Endodermal cell (in vitro differentiated cells): ENCODE data around the gene CDH23. TPM values are rescaled to one million over a fixed set of nuclear protein-coding genes. Genes with fewer than 3 reads are reported as not detected.

ENCODE experiments used
- DNase-seq: peaks from one replicate; pipeline ENCODE4 v3.0.0-alpha.2; 2017
- H3K27ac ChIP-seq: 2 replicates; pipeline ENCODE4 v1.5.1; 2013; ENCODE audit warnings: mild to moderate bottlenecking, low read depth, low read length, moderate library complexity
- H3K27me3 ChIP-seq: 2 replicates; pipeline ENCODE4 v1.6.1; 2013; ENCODE audit warnings: mild to moderate bottlenecking, low read length, moderate library complexity; ENCODE audit not compliant: insufficient read depth, control insufficient read depth, poor library complexity, severe bottlenecking
- H3K36me3 ChIP-seq: 2 replicates; pipeline ENCODE4 v1.7.0; 2013; ENCODE audit warnings: mild to moderate bottlenecking, low read length, moderate library complexity; ENCODE audit not compliant: control insufficient read depth, insufficient read depth
- H3K4me1 ChIP-seq: one replicate; pipeline ENCODE4 v1.7.0; 2013; ENCODE audit warnings: low read length; ENCODE audit not compliant: control insufficient read depth, insufficient read depth
- H3K4me3 ChIP-seq: 2 replicates; pipeline ENCODE4 v1.5.1; 2013; ENCODE audit warnings: mild to moderate bottlenecking, low read length, moderate library complexity
- H3K9ac ChIP-seq: 2 replicates; pipeline ENCODE4 v1.6.1; 2013; ENCODE audit warnings: mild to moderate bottlenecking, low read length, moderate library complexity; ENCODE audit not compliant: poor library complexity, severe bottlenecking; ENCODE audit errors: extremely low read depth
- H3K9me3 ChIP-seq: 2 replicates; pipeline ENCODE4 v1.6.1; 2013; ENCODE audit warnings: mild to moderate bottlenecking, low read length, moderate library complexity; ENCODE audit not compliant: control insufficient read depth
- H3K27ac Mint-ChIP-seq: 2 replicates; pipeline ENCODE4 v1.8.0; 2020; ENCODE audit warnings: mixed read lengths
- H3K27me3 Mint-ChIP-seq: 2 replicates; pipeline ENCODE4 v1.8.0; 2021; ENCODE audit warnings: mild to moderate bottlenecking, mixed read lengths; ENCODE audit not compliant: insufficient read depth
- H3K36me3 Mint-ChIP-seq: 2 replicates; pipeline ENCODE4 v1.8.0; 2020; ENCODE audit warnings: low read depth, mixed read lengths
- H3K4me1 Mint-ChIP-seq: 2 replicates; pipeline ENCODE4 v1.8.0; 2020; ENCODE audit warnings: mixed read lengths
- H3K4me3 Mint-ChIP-seq: 2 replicates; pipeline ENCODE4 v1.8.0; 2020; ENCODE audit warnings: mild to moderate bottlenecking, moderate library complexity, mixed read lengths
- H3K9me3 Mint-ChIP-seq: 2 replicates; pipeline ENCODE4 v1.8.0; 2020; ENCODE audit warnings: mild to moderate bottlenecking, mixed read lengths
- WGBS, 2 experiments: methylation state at CpG; one replicate each; pipeline versions ENCODE4 v1.1.5 to v1.1.7; 2013; ENCODE audit warnings: missing lambda C conversion rate in 2 of 2, mixed read lengths in 1 of 2; ENCODE audit not compliant: insufficient coverage in 1 of 2, insufficient read length in 1 of 2; 5-methylcytosine and 5-hydroxymethylcytosine counted together
- total RNA-seq, 2 donors: library from RNA; stranded (reverse); fragmentation: NEBNext Ultra II Directional in 1 of 2; extraction: Animal tissue kit (Norgen Biotek cat#: 25700) in 1 of 2; gene quantifications; 2 replicates in 1 of 2; 3 replicates in 1 of 2; pipeline ENCODE4 v1.2.1, GENCODE V29; 2021
- TF ChIP-seq, protein P1 (sequence below): fragments of 200-600 bp; sonication (generic); conservative IDR thresholded peaks from 2 replicates; pipeline ENCODE4 v1.5.0; 2021; ENCODE audit warnings: antibody characterized with exemption, mild to moderate bottlenecking

The CDH23 gene
- total RNA-seq, 2 donors from 2014 or later, result 2.1 to 4.2 TPM

DNA sequence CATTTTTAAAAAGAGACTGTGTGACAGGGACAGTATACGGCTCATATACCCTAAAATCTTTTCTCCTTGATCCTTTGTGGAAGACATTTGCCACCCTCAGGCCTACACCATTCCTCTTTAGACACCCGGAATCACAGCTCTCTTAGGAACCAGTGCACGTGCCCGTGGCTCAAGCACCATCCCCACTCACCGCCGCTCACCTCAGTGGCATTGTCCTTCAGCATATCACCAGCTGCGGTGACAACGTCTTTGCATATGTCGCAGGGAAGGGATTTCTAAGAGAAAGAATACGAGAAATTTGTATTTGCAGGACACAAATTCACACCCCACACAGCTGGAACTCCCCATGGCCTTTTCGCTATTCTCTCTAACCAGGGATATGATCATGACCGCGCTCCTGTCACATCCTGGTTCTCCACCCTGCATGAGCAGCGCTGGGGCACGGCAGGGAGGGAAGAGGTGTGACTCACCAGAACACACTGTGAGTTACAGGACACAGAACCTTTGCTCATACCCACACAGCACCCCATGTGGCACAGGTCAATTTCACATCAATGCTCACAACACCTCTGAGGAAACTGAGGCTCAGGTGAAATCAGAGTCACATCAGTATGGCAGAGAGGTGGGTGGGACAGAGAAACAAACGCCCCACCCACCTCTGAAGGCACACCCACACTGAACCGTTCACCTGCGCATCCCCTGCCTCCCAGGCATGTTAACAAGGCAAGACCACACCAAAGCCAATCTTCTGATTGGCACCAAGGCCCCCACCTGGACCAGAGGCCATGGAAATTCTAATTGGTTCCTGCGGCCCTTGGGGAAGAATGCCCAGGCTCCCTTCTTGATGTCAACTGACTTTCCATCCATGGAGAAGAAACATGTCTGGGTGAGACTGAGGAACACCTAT lies 435.2 kb downstream of the CDH23 start:
- Histone ChIP-seq H3K27me3 (no peaks in the 10 kb centered on the region), H3K36me3 (peaks cover 60% of the 10 kb centered on the region), H3K4me1 (no peaks in the 10 kb centered on the region), H3K9ac (no peak overlapping the region), H3K4me3 (no peak overlapping the region), H3K27ac (no peak overlapping the region), H3K9me3 (no peaks in the 10 kb centered on the region)
- no peaks in the 10 kb centered on the region for H3K9me3 Mint-ChIP-seq
- no peaks in the 10 kb centered on the region for H3K27me3 Mint-ChIP-seq
- H3K4me3 Mint-ChIP-seq, result no peak overlapping the region
- peak overlapping the region; percentile 55 for H3K27ac Mint-ChIP-seq
- 90 to 91% methylated on average over 13 to 19 of the region's 19 CpGs for WGBS, 2 experiments
- peaks cover 11% of the 10 kb centered on the region for H3K4me1 Mint-ChIP-seq
- H3K36me3 Mint-ChIP-seq, result peaks cover 55% of the 10 kb centered on the region
- TF ChIP-seq, protein P1, sequence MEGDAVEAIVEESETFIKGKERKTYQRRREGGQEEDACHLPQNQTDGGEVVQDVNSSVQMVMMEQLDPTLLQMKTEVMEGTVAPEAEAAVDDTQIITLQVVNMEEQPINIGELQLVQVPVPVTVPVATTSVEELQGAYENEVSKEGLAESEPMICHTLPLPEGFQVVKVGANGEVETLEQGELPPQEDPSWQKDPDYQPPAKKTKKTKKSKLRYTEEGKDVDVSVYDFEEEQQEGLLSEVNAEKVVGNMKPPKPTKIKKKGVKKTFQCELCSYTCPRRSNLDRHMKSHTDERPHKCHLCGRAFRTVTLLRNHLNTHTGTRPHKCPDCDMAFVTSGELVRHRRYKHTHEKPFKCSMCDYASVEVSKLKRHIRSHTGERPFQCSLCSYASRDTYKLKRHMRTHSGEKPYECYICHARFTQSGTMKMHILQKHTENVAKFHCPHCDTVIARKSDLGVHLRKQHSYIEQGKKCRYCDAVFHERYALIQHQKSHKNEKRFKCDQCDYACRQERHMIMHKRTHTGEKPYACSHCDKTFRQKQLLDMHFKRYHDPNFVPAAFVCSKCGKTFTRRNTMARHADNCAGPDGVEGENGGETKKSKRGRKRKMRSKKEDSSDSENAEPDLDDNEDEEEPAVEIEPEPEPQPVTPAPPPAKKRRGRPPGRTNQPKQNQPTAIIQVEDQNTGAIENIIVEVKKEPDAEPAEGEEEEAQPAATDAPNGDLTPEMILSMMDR, result no peak
- no peak for DNase-seq

DNA sequence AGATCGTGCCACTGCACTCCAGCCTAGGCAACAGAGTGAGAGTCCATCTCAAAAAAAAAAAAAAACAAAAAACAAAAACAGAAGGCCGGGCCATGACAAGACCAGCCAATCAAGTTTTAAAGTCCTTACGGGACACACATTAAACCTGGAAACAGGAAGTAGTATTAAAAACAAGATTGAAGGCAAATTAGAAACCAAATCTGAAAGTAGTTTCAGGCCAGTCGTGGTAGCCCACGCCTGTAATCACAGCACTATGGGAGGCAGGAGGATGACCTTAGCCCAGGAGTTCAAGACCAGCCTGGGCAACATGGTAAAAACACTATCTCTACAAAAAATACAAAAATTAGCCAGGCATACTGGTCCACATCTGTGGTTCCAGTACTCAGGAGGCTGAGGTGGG lies 436.2 kb downstream of the CDH23 start:
- TF ChIP-seq, protein P1, result no peak
- DNase-seq, result no peak
- no peak overlapping the region for H3K9ac ChIP-seq
- peaks cover 21% of the 10 kb centered on the region for H3K4me1 Mint-ChIP-seq
- H3K9me3 ChIP-seq, result no peaks in the 10 kb centered on the region
- peaks cover 5% of the 10 kb centered on the region for H3K4me1 ChIP-seq
- peaks cover 50% of the 10 kb centered on the region for H3K36me3 Mint-ChIP-seq
- H3K4me3 Mint-ChIP-seq, result no peak overlapping the region
- H3K27ac Mint-ChIP-seq, result no peak overlapping the region
- no peaks in the 10 kb centered on the region for H3K9me3 Mint-ChIP-seq
- H3K27me3 Mint-ChIP-seq, result no peaks in the 10 kb centered on the region
- no peak overlapping the region for H3K4me3 ChIP-seq
- 93 to 100% methylated on average over 3 to 5 of the region's 5 CpGs for WGBS, 2 experiments
- peaks cover 58% of the 10 kb centered on the region for H3K36me3 ChIP-seq
- no peak overlapping the region for H3K27ac ChIP-seq
- H3K27me3 ChIP-seq, result no peaks in the 10 kb centered on the region

DNA sequence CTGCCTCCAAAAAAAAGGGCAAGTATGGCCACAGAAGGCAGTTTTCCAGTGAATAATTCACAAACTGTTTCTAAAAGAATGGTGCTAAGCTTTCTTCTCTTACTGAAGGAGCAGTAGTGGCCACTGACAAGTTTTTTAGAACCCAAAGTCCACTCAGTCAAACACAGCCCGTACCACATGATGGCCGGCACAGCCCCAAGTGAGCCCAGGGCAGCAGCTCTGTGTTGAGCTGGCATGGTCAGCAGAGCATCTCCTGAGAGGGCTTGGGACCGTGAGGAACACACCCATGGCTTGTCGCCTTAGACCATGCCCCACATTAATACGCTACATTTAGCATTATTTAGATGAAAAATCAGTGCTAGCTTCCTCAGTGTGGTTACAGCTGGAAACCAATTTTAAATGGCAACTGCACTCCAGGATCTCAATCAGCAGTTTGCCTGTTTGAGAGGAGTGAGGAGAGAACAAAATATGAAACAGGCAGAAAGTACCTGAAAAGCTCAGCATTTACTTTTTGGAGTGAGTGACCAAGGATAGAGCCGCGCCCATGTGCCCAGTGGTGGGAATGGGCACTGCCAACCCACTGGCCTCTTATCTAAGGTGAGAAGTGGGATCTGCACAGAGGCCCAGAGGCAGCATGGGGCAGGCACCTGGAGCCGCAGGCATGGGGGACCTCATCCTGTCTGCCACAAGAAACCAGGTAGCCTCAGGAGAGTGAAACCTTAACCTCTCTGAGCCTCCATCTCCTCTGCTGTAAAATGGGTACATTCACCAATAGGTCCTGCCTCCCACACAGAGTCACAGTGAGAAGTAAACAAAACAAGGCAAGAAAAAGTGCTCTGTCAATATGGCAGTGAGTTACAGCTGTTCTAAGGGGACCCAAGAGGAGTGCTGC lies 437.0 kb downstream of the CDH23 start:
- no peak for DNase-seq
- H3K27me3 Mint-ChIP-seq, result no peaks in the 10 kb centered on the region
- H3K9me3 ChIP-seq, result no peaks in the 10 kb centered on the region
- peaks cover 58% of the 10 kb centered on the region for H3K36me3 ChIP-seq
- no peaks in the 10 kb centered on the region for H3K9me3 Mint-ChIP-seq
- H3K27me3 ChIP-seq, result no peaks in the 10 kb centered on the region
- no peak overlapping the region for H3K9ac ChIP-seq
- H3K4me1 ChIP-seq, result peaks cover 5% of the 10 kb centered on the region
- 96 to 97% methylated on average over 6 to 8 of the region's 8 CpGs for WGBS, 2 experiments
- H3K27ac ChIP-seq, result no peak overlapping the region
- TF ChIP-seq, protein P1, result no peak
- H3K4me1 Mint-ChIP-seq, result peaks cover 27% of the 10 kb centered on the region
- H3K4me3 Mint-ChIP-seq, result no peak overlapping the region
- H3K4me3 ChIP-seq, result no peak overlapping the region
- peaks cover 44% of the 10 kb centered on the region for H3K36me3 Mint-ChIP-seq
- H3K27ac Mint-ChIP-seq, result peak overlapping the region; percentile 35
